Measurements from ENCODE around the gene MAJIN. TPM values are rescaled to one million over a fixed set of nuclear protein-coding genes. Genes with fewer than 3 reads are reported as not detected.

The MAJIN gene
- total and polyA plus RNA-seq, 4 donors, result 0.09 to 0.31 TPM; not detected in 2

DNA sequence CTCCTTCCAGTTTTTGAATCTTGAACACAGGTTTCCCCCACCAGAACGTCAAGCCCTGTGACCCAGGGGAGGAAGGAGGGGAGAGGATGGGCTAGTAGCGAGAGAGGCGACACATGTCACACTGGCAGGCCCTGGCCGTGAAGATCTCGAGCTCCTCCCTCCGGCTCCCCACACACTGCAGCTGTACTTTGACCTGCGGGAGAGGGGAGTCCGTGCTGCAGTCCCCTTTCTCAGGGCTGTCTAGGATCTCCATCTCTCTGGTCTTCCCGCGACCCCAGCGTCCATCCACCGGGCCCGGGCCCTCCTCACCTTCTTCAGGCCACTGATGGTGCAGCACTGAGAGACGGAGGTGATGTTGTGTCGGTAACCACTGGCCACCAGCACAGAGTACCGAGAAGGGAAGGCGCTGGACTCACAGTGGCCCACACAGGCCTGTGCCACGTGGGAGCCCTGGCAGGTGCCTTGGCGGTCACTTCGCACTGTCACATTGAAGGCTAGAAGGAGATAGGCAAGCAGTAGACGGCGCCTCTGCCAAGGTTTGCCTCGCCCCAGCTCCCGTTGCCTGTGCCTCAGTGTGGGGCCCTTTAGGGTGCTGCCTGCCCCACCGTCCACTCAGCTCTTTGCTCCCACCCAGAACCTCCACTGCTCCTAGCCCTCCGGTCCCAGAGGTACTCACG is 37.1 kb downstream of the MAJIN start:
- no peaks in the 10 kb centered on the region for H3K27me3 ChIP-seq (ENCODE audit: control insufficient read depth in 4 of 4, insufficient read depth in 4 of 4, low read length in 3 of 4)
- WGBS, result 87% methylated on average over 27 of the region's 27 CpGs
- H3K4me1 ChIP-seq (ENCODE audit: control insufficient read depth in 4 of 4, insufficient read depth in 4 of 4, low read length in 3 of 4), result no peaks in the 10 kb centered on the region
- no peak overlapping the region for H3K27ac ChIP-seq (ENCODE audit: low read depth in 1 of 2, low read length in 2 of 2)
- no peak overlapping the region for H3K9ac ChIP-seq (ENCODE audit: low read depth in 1 of 2, low read length in 2 of 2)
- TF ChIP-seq YY1 (IDR thresholded peaks at IDR 0.05), result no peak
- TF ChIP-seq TAF1 (conservative IDR thresholded peaks at IDR 0.05), result no peak
- no peak for TF ChIP-seq GABPA (IDR thresholded peaks at IDR 0.05 in 1 of 2, conservative IDR thresholded peaks at IDR 0.05 in 1 of 2)
- TF ChIP-seq JUND (IDR thresholded peaks at IDR 0.05), result no peak
- TF ChIP-seq HNF4A (conservative IDR thresholded peaks at IDR 0.05), result no peak
- no peak for TF ChIP-seq RXRA (IDR thresholded peaks at IDR 0.05)
- TF ChIP-seq HNF4G (IDR thresholded peaks at IDR 0.05), result no peak
- TF ChIP-seq CTCF (IDR thresholded peaks at IDR 0.05; ENCODE audit: low read depth, low read length, missing input control), result no peak
- TF ChIP-seq SP1 (IDR thresholded peaks at IDR 0.05), result no peak
- TF ChIP-seq, protein P1, sequence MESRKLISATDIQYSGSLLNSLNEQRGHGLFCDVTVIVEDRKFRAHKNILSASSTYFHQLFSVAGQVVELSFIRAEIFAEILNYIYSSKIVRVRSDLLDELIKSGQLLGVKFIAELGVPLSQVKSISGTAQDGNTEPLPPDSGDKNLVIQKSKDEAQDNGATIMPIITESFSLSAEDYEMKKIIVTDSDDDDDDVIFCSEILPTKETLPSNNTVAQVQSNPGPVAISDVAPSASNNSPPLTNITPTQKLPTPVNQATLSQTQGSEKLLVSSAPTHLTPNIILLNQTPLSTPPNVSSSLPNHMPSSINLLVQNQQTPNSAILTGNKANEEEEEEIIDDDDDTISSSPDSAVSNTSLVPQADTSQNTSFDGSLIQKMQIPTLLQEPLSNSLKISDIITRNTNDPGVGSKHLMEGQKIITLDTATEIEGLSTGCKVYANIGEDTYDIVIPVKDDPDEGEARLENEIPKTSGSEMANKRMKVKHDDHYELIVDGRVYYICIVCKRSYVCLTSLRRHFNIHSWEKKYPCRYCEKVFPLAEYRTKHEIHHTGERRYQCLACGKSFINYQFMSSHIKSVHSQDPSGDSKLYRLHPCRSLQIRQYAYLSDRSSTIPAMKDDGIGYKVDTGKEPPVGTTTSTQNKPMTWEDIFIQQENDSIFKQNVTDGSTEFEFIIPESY (IDR thresholded peaks at IDR 0.05), result no peak
- H3K4me3 ChIP-seq (ENCODE audit: low read depth in 1 of 3, low read length in 3 of 3), result no peak overlapping the region
- H3K9me3 ChIP-seq (ENCODE audit: control insufficient read depth in 4 of 4, low read length in 3 of 4), result no peaks in the 10 kb centered on the region
- DNase-seq (ENCODE audit: low spot score), result no peak
- H3K36me3 ChIP-seq (ENCODE audit: control insufficient read depth in 4 of 4, insufficient read depth in 3 of 4, low read depth in 1 of 4, low read length in 3 of 4), result peaks cover 5 to 40% (median 18%) of the 10 kb centered on the region in 4 donors

DNA sequence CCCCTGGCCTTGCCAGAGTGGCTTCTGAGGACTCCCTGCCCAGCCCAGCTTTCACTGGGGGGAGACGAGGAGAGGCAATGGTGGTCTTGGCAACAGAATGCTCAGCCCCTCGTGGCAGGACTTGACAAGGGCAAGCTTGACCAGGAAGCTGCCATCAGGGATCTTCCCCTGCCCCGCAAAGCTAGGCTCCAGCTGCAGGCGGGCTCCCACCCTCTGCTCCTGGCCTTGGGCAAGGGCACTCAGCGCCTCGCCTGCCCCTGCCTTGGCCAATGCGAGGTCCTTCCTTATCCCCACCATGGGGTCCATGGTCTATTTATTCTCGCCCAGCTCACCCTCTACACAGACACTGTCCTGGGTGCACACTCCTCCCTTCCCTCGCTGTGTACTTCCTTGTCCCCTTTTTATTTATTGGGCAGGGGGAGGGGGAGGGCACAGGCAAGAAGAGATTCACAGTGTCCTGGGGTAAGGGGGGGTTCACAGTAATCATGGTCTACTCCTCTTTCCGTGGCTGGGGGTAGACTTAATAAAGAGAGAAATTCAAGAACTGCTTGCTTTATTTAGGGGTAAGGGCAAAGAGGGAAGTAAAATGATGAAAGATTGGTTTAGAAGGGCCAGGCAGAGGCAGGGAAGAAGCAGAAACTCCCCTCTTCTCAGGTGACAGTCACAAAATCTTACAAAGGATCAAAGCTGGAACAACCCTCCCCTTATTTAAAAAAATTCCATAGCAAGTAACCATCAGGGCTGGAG is 37.8 kb downstream of the MAJIN start:
- no peak for DNase-seq (ENCODE audit: low spot score)
- peaks cover 5 to 45% (median 18%) of the 10 kb centered on the region in 4 donors for H3K36me3 ChIP-seq (ENCODE audit: control insufficient read depth in 4 of 4, insufficient read depth in 3 of 4, low read depth in 1 of 4, low read length in 3 of 4)

More for the DNA sequence above, 37.8 kb downstream of the MAJIN start:
- no peak overlapping the region for H3K27ac ChIP-seq (ENCODE audit: low read depth in 1 of 2, low read length in 2 of 2)
- 93% methylated on average over 10 of the region's 10 CpGs for WGBS
- no peaks in the 10 kb centered on the region for H3K4me1 ChIP-seq (ENCODE audit: control insufficient read depth in 4 of 4, insufficient read depth in 4 of 4, low read length in 3 of 4)
- H3K9me3 ChIP-seq (ENCODE audit: control insufficient read depth in 4 of 4, low read length in 3 of 4), result no peaks in the 10 kb centered on the region
- no peak overlapping the region for H3K9ac ChIP-seq (ENCODE audit: low read depth in 1 of 2, low read length in 2 of 2)
- no peak overlapping the region for H3K4me3 ChIP-seq (ENCODE audit: low read depth in 1 of 3, low read length in 3 of 3)
- no peaks in the 10 kb centered on the region for H3K27me3 ChIP-seq (ENCODE audit: control insufficient read depth in 4 of 4, insufficient read depth in 4 of 4, low read length in 3 of 4)
- TF ChIP-seq, protein P1 (IDR thresholded peaks at IDR 0.05), result no peak
- TF ChIP-seq HNF4A (conservative IDR thresholded peaks at IDR 0.05) (no peak), FOXA1 (IDR thresholded peaks at IDR 0.05) (no peak), RAD21 (IDR thresholded peaks at IDR 0.05) (no peak), YY1 (IDR thresholded peaks at IDR 0.05) (no peak), CTCF (IDR thresholded peaks at IDR 0.05; ENCODE audit: low read depth, low read length, missing input control) (no peak), RXRA (IDR thresholded peaks at IDR 0.05) (no peak), TAF1 (conservative IDR thresholded peaks at IDR 0.05) (no peak), NR2F2 (IDR thresholded peaks at IDR 0.05) (no peak), JUND (IDR thresholded peaks at IDR 0.05) (no peak)
- TF ChIP-seq, protein P2, sequence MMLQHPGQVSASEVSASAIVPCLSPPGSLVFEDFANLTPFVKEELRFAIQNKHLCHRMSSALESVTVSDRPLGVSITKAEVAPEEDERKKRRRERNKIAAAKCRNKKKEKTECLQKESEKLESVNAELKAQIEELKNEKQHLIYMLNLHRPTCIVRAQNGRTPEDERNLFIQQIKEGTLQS (IDR thresholded peaks at IDR 0.05), result no peak

Measured in liver (tissue), 9 donors.